ENCODE data around the gene SFTA2. TPM values are rescaled to one million over a fixed set of nuclear protein-coding genes. Genes with fewer than 3 reads are reported as not detected.

Gene SFTA2
- total and polyA plus RNA-seq, 5 donors from 2014 or later: 0.25 to 0.32 TPM; not detected in 3

GRCh38 chr6:30955367-30956042 is 23.5 kb upstream of the SFTA2 start:
- peak overlapping the region; percentile 75 for H3K4me3 ChIP-seq (ENCODE audit: low read depth, low read length)
- peaks cover 25% of the 10 kb centered on the region for H3K27me3 Mint-ChIP-seq
- peaks cover 12% of the 10 kb centered on the region for H3K27me3 ChIP-seq (ENCODE audit: control insufficient read depth, insufficient read depth, low read length)
- ATAC-seq (ENCODE audit: low read depth in 2 of 2): peak; percentile 83 to 93
- no peaks in the 10 kb centered on the region for H3K36me3 Mint-ChIP-seq
- peak; percentile 63 to 83 (median 71) for DNase-seq
- H3K4me1 Mint-ChIP-seq: peaks cover 5 to 23% (median 6%) of the 10 kb centered on the region in 4 donors
- no peaks in the 10 kb centered on the region for H3K36me3 ChIP-seq (ENCODE audit: control insufficient read depth, insufficient read depth, low read length)
- peak overlapping the region; percentile 87 to 91 (median 90) for H3K27ac Mint-ChIP-seq
- H3K4me1 ChIP-seq (ENCODE audit: control insufficient read depth, insufficient read depth, low read length, poor library complexity, severe bottlenecking): peaks cover 14% of the 10 kb centered on the region
- no peaks in the 10 kb centered on the region for H3K9me3 ChIP-seq (ENCODE audit: control insufficient read depth in 2 of 2, low read length in 2 of 2)
- H3K9me3 Mint-ChIP-seq: peaks cover 0 to 4% (median 0%) of the 10 kb centered on the region in 7 donors
- H3K27ac ChIP-seq (ENCODE audit: insufficient read depth, low read length, poor library complexity, severe bottlenecking): peak overlapping the region; percentile 15
- peak overlapping the region; percentile 84 to 90 (median 84) for H3K4me3 Mint-ChIP-seq

- peak overlapping the region in 2 of 3 donors; percentile 22 to 91 for H3K27ac Mint-ChIP-seq
- Histone ChIP-seq H3K9me3 (ENCODE audit: control insufficient read depth in 2 of 2, low read length in 2 of 2) (no peaks in the 10 kb centered on the region), H3K36me3 (ENCODE audit: control insufficient read depth, insufficient read depth, low read length) (no peaks in the 10 kb centered on the region), H3K27ac (ENCODE audit: insufficient read depth, low read length, poor library complexity, severe bottlenecking) (peak overlapping the region; percentile 15), H3K4me3 (ENCODE audit: low read depth, low read length) (peak overlapping the region; percentile 47), H3K27me3 (ENCODE audit: control insufficient read depth, insufficient read depth, low read length) (peaks cover 12% of the 10 kb centered on the region), H3K4me1 (ENCODE audit: control insufficient read depth, insufficient read depth, low read length, poor library complexity, severe bottlenecking) (peaks cover 14% of the 10 kb centered on the region)
- H3K27me3 Mint-ChIP-seq: peaks cover 22% of the 10 kb centered on the region
- ATAC-seq (ENCODE audit: low read depth in 2 of 2) (peak in 1 of 2 donors; percentile 4), DNase-seq (no peak)
- no peaks in the 10 kb centered on the region for H3K36me3 Mint-ChIP-seq
- peaks cover 5 to 23% (median 6%) of the 10 kb centered on the region in 4 donors for H3K4me1 Mint-ChIP-seq
- peaks cover 0 to 4% (median 0%) of the 10 kb centered on the region in 7 donors for H3K9me3 Mint-ChIP-seq
- peak overlapping the region; percentile 78 to 85 (median 84) for H3K4me3 Mint-ChIP-seq
These were observed 22.8 kb upstream of the SFTA2 start for GRCh38 chr6:30954631-30955366.

- DNase-seq (no peak), ATAC-seq (ENCODE audit: low read depth in 2 of 2) (no peak)
- peaks cover 24% of the 10 kb centered on the region for H3K27me3 Mint-ChIP-seq
- Histone ChIP-seq H3K27ac (ENCODE audit: insufficient read depth, low read length, poor library complexity, severe bottlenecking) (no peak overlapping the region), H3K4me3 (ENCODE audit: low read depth, low read length) (no peak overlapping the region), H3K4me1 (ENCODE audit: control insufficient read depth, insufficient read depth, low read length, poor library complexity, severe bottlenecking) (peaks cover 14% of the 10 kb centered on the region), H3K27me3 (ENCODE audit: control insufficient read depth, insufficient read depth, low read length) (peaks cover 20% of the 10 kb centered on the region), H3K36me3 (ENCODE audit: control insufficient read depth, insufficient read depth, low read length) (no peaks in the 10 kb centered on the region), H3K9me3 (ENCODE audit: control insufficient read depth in 2 of 2, low read length in 2 of 2) (no peaks in the 10 kb centered on the region)
- no peak overlapping the region for H3K27ac Mint-ChIP-seq
- peaks cover 2 to 22% (median 6%) of the 10 kb centered on the region in 4 donors for H3K4me1 Mint-ChIP-seq
- peaks cover 0 to 3% (median 0%) of the 10 kb centered on the region in 7 donors for H3K9me3 Mint-ChIP-seq
- no peaks in the 10 kb centered on the region for H3K36me3 Mint-ChIP-seq
- H3K4me3 Mint-ChIP-seq: peak overlapping the region in 2 of 4 donors; percentile 4 to 59
These were observed 20.0 kb upstream of the SFTA2 start for GRCh38 chr6:30951907-30952469.

- Mint-ChIP-seq H3K4me3 (no peak overlapping the region), H3K4me1 (no peaks in the 10 kb centered on the region), H3K9me3 (peaks cover 0 to 3% (median 0%) of the 10 kb centered on the region in 7 donors), H3K27ac (no peak overlapping the region), H3K27me3 (peaks cover 24% of the 10 kb centered on the region), H3K36me3 (no peaks in the 10 kb centered on the region)
- no peak for DNase-seq
- Histone ChIP-seq H3K4me1 (ENCODE audit: control insufficient read depth, insufficient read depth, low read length, poor library complexity, severe bottlenecking) (no peaks in the 10 kb centered on the region), H3K9me3 (ENCODE audit: control insufficient read depth in 2 of 2, low read length in 2 of 2) (no peaks in the 10 kb centered on the region), H3K27me3 (ENCODE audit: control insufficient read depth, insufficient read depth, low read length) (peaks cover 20% of the 10 kb centered on the region), H3K4me3 (ENCODE audit: low read depth, low read length) (no peak overlapping the region), H3K27ac (ENCODE audit: insufficient read depth, low read length, poor library complexity, severe bottlenecking) (no peak overlapping the region), H3K36me3 (ENCODE audit: control insufficient read depth, insufficient read depth, low read length) (no peaks in the 10 kb centered on the region)
- ATAC-seq (ENCODE audit: low read depth in 2 of 2): no peak
These were observed 16.8 kb upstream of the SFTA2 start for GRCh38 chr6:30948811-30949210.

GRCh38 chr6:30947231-30947630 is 15.3 kb upstream of the SFTA2 start:
- Mint-ChIP-seq H3K36me3 (no peaks in the 10 kb centered on the region), H3K4me1 (peaks cover 0 to 2% (median 0%) of the 10 kb centered on the region in 4 donors), H3K4me3 (no peak overlapping the region), H3K27ac (no peak overlapping the region), H3K27me3 (peaks cover 22% of the 10 kb centered on the region), H3K9me3 (peaks cover 0 to 3% (median 0%) of the 10 kb centered on the region in 7 donors)
- H3K27ac ChIP-seq (ENCODE audit: insufficient read depth, low read length, poor library complexity, severe bottlenecking): no peak overlapping the region
- no peaks in the 10 kb centered on the region for H3K9me3 ChIP-seq (ENCODE audit: control insufficient read depth in 2 of 2, low read length in 2 of 2)
- H3K27me3 ChIP-seq (ENCODE audit: control insufficient read depth, insufficient read depth, low read length): peaks cover 24% of the 10 kb centered on the region
- H3K4me1 ChIP-seq (ENCODE audit: control insufficient read depth, insufficient read depth, low read length, poor library complexity, severe bottlenecking): no peaks in the 10 kb centered on the region
- H3K4me3 ChIP-seq (ENCODE audit: low read depth, low read length): no peak overlapping the region
- DNase-seq: no peak
- ATAC-seq (ENCODE audit: low read depth in 2 of 2): no peak
- no peaks in the 10 kb centered on the region for H3K36me3 ChIP-seq (ENCODE audit: control insufficient read depth, insufficient read depth, low read length)

GRCh38 chr6:30945281-30945680 is 13.3 kb upstream of the SFTA2 start:
- Histone ChIP-seq H3K4me1 (ENCODE audit: control insufficient read depth, insufficient read depth, low read length, poor library complexity, severe bottlenecking) (no peaks in the 10 kb centered on the region), H3K27ac (ENCODE audit: insufficient read depth, low read length, poor library complexity, severe bottlenecking) (no peak overlapping the region), H3K4me3 (ENCODE audit: low read depth, low read length) (no peak overlapping the region), H3K27me3 (ENCODE audit: control insufficient read depth, insufficient read depth, low read length) (peaks cover 19% of the 10 kb centered on the region), H3K36me3 (ENCODE audit: control insufficient read depth, insufficient read depth, low read length) (no peaks in the 10 kb centered on the region), H3K9me3 (ENCODE audit: control insufficient read depth in 2 of 2, low read length in 2 of 2) (no peaks in the 10 kb centered on the region)
- H3K4me3 Mint-ChIP-seq: no peak overlapping the region
- peaks cover 0 to 3% (median 0%) of the 10 kb centered on the region in 7 donors for H3K9me3 Mint-ChIP-seq
- DNase-seq (no peak), ATAC-seq (ENCODE audit: low read depth in 2 of 2) (no peak)
- peaks cover 36% of the 10 kb centered on the region for H3K27me3 Mint-ChIP-seq
- no peaks in the 10 kb centered on the region for H3K36me3 Mint-ChIP-seq
- peaks cover 0 to 2% (median 0%) of the 10 kb centered on the region in 4 donors for H3K4me1 Mint-ChIP-seq
- H3K27ac Mint-ChIP-seq: no peak overlapping the region

- ATAC-seq (ENCODE audit: low read depth in 2 of 2): no peak
- no peak overlapping the region for H3K4me3 Mint-ChIP-seq
- H3K27ac Mint-ChIP-seq: no peak overlapping the region
- H3K4me1 ChIP-seq (ENCODE audit: control insufficient read depth, insufficient read depth, low read length, poor library complexity, severe bottlenecking): no peaks in the 10 kb centered on the region
- no peaks in the 10 kb centered on the region for H3K36me3 ChIP-seq (ENCODE audit: control insufficient read depth, insufficient read depth, low read length)
- H3K9me3 Mint-ChIP-seq: peaks cover 0 to 3% (median 0%) of the 10 kb centered on the region in 7 donors
- peaks cover 19% of the 10 kb centered on the region for H3K27me3 ChIP-seq (ENCODE audit: control insufficient read depth, insufficient read depth, low read length)
- H3K27ac ChIP-seq (ENCODE audit: insufficient read depth, low read length, poor library complexity, severe bottlenecking): no peak overlapping the region
- H3K4me3 ChIP-seq (ENCODE audit: low read depth, low read length): no peak overlapping the region
- H3K4me1 Mint-ChIP-seq: peaks cover 0 to 2% (median 0%) of the 10 kb centered on the region in 4 donors
- no peak for DNase-seq
- no peaks in the 10 kb centered on the region for H3K9me3 ChIP-seq (ENCODE audit: control insufficient read depth in 2 of 2, low read length in 2 of 2)
- H3K36me3 Mint-ChIP-seq: no peaks in the 10 kb centered on the region
- H3K27me3 Mint-ChIP-seq: peaks cover 43% of the 10 kb centered on the region
These were observed 12.1 kb upstream of the SFTA2 start for GRCh38 chr6:30944051-30944450.

Measured in CD4-positive, CD25-positive, alpha-beta regulatory T cell (primary cell).